ENCODE results near the gene GBP1. TPM values are rescaled to one million over a fixed set of nuclear protein-coding genes. Genes with fewer than 3 reads are reported as not detected.

Gene GBP1
- polyA plus RNA-seq, 1 donor from 2014 or later, result not detected

- Histone ChIP-seq H3K36me3 (ENCODE audit: insufficient read depth, low read length) (no peaks in the 10 kb centered on the region), H3K27me3 (ENCODE audit: insufficient read depth, low read depth, low read length) (no peaks in the 10 kb centered on the region), H3K79me2 (replicated peaks; ENCODE audit: insufficient read depth, low read length) (no peaks in the 10 kb centered on the region), H3K9ac (ENCODE audit: low read length) (no peak overlapping the region), H3K4me2 (ENCODE audit: low read length) (no peak overlapping the region), H3K9me2 (ENCODE audit: insufficient read depth, low read length) (no peaks in the 10 kb centered on the region), H3K4me3 (ENCODE audit: low read length) (no peak overlapping the region), H3K9me3 (ENCODE audit: low read length) (no peaks in the 10 kb centered on the region), H4K20me1 (ENCODE audit: insufficient read depth) (no peaks in the 10 kb centered on the region), H3K27ac (ENCODE audit: low read length) (no peak overlapping the region), H3F3A (ENCODE audit: insufficient read depth, low read length, poor library complexity, severe bottlenecking) (no peaks in the 10 kb centered on the region), H2AFZ (ENCODE audit: low read depth, low read length) (no peak overlapping the region)
- TF ChIP-seq EP300 (conservative IDR thresholded peaks at IDR 0.05; ENCODE audit: poor library complexity, severe bottlenecking) (no peak), POLR2AphosphoS5 (IDR thresholded peaks at IDR 0.05) (no peak), REST (IDR thresholded peaks at IDR 0.05; ENCODE audit: borderline replicate concordance) (no peak), EZH2 (IDR thresholded peaks at IDR 0.05; ENCODE audit: borderline replicate concordance, insufficient read depth, low read length, poor library complexity, severe bottlenecking) (no peak), RAD21 (conservative IDR thresholded peaks at IDR 0.05) (no peak), TAF1 (IDR thresholded peaks at IDR 0.05; ENCODE audit: low read depth) (no peak), SMC3 (conservative IDR thresholded peaks at IDR 0.05; ENCODE audit: poor library complexity) (no peak), CTCF (IDR thresholded peaks at IDR 0.05; ENCODE audit: poor library complexity, severe bottlenecking) (no peak), MXI1 (conservative IDR thresholded peaks at IDR 0.05; ENCODE audit: poor library complexity, severe bottlenecking) (no peak)
Observed at GRCh38 chr1:89044970-89045721, 19.9 kb downstream of the GBP1 start.

GRCh38 chr1:89043940-89044339 lies 21.1 kb downstream of the GBP1 start:
- Histone ChIP-seq H3K9me3 (ENCODE audit: low read length) (no peaks in the 10 kb centered on the region), H3F3A (ENCODE audit: insufficient read depth, low read length, poor library complexity, severe bottlenecking) (no peaks in the 10 kb centered on the region), H3K9me2 (ENCODE audit: insufficient read depth, low read length) (no peaks in the 10 kb centered on the region), H3K79me2 (replicated peaks; ENCODE audit: insufficient read depth, low read length) (no peaks in the 10 kb centered on the region), H3K4me3 (ENCODE audit: low read length) (no peak overlapping the region), H2AFZ (ENCODE audit: low read depth, low read length) (no peak overlapping the region), H3K36me3 (ENCODE audit: insufficient read depth, low read length) (no peaks in the 10 kb centered on the region), H3K27me3 (ENCODE audit: insufficient read depth, low read depth, low read length) (no peaks in the 10 kb centered on the region), H4K20me1 (ENCODE audit: insufficient read depth) (no peaks in the 10 kb centered on the region), H3K27ac (ENCODE audit: low read length) (no peak overlapping the region), H3K4me2 (ENCODE audit: low read length) (no peak overlapping the region), H3K9ac (ENCODE audit: low read length) (no peak overlapping the region)
- TF ChIP-seq TAF1 (IDR thresholded peaks at IDR 0.05; ENCODE audit: low read depth) (no peak), EZH2 (IDR thresholded peaks at IDR 0.05; ENCODE audit: borderline replicate concordance, insufficient read depth, low read length, poor library complexity, severe bottlenecking) (no peak), CTCF (IDR thresholded peaks at IDR 0.05; ENCODE audit: poor library complexity, severe bottlenecking) (no peak)
